Activated CD4-positive, alpha-beta T cell treated with anti-CD3 and anti-CD28 coated beads, Interleukin-2, amount 50 U/mL, for 48 hours (primary cell): ENCODE results near the gene HIPK4.
"Not testable (repeated sequence)": the region's sequence is repeated elsewhere in the genome, so short reads cannot be mapped to it uniquely, and the experiment has no call there.

Source experiments
- DNase-seq, 2 experiments: peaks; one replicate each; pipeline ENCODE4 v3.0.0-alpha.2; 2020

Gene HIPK4

DNA sequence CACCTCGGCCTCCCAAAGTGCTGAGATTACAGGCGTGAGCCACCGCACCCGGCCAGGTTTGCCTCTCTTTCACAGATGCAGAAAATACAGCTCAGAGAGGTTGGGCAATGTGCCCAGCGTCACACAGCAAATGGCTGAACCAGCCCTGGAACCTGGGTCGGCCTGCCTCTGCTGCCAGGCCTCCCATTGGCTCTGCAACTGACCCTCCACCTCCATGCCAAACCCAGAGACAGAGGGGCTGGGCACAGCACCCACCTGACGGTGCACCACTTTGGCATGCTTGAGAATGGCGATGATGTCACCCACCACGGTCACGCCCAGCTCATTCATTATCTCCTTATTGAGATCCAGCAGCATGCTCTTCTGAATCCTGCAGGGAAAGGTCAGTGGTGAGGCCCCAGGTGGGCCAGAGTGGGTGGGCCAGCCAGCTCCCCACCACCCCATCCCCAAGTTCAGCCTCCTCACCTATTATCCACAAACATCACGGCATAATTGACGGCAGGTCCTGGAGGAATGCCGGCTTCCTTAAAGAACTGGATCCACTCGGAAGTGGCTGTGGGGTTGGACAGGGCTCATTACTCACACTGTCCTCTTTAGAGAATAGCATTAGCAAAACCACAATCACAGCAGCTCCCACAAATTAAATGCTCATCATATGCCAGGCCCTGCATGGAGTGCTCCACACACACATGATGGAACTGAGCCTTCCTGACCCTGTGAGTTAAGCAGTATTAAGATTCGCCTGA is 54.0 kb downstream of the HIPK4 start:
- no peak for DNase-seq

DNA sequence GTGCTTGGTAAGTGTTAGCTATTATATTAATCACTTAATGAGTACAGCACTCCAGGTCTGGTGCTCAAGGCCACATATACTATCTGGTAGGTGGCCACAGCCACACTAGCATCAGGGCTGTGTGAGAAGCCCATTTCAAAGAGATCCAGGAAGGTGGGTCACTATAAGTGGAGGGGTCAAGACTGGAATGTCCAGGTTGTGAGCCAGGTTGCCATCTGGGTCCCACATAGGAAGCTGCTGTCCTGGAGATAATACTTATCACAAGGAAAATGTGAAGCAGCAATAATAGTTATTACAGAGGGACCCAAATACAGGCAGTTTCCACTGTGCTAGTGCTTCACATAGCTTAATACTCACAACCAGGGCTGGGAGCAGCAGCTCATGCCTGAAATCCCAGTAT is 54.9 kb downstream of the HIPK4 start:
- no peak for DNase-seq

DNA sequence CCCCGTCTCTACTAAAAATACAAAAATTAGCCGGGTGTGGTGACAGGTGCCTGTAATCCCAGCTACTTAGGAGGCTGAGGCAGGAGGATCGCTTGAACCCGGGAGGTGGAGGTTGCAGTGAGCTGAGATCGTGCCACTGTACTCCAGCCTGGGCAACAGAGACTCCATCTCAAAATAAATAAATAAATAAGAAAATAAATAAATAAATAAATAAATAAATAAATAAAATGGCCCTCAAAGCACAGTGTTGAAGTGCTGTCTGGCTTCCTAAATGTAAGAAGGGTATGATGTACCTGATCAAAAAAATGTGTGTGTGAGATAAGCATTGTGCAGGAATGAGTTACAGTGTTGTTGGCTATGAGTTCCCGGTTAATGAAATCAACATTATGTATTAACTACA is 56.9 kb downstream of the HIPK4 start:
- not testable (repeated sequence) for DNase-seq

DNA sequence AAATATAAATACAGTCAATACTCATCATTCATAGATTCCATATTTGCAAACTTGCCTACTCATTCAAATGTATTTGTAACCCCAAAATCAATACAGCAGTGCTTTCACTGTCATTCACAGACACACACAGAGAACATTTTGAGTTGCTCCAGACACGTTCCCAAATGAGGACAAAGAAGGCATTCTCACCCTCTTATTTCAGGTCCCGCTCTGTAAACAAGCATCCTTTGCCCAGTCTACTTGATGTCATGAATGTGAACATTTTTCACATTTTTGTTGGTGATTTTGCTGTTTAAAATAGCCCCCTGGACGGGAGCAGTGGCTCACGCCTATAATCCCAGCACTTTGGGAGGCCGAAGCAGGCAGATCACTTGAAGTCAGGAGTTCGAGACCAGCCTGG is 57.3 kb downstream of the HIPK4 start:
- DNase-seq = no peak

DNA sequence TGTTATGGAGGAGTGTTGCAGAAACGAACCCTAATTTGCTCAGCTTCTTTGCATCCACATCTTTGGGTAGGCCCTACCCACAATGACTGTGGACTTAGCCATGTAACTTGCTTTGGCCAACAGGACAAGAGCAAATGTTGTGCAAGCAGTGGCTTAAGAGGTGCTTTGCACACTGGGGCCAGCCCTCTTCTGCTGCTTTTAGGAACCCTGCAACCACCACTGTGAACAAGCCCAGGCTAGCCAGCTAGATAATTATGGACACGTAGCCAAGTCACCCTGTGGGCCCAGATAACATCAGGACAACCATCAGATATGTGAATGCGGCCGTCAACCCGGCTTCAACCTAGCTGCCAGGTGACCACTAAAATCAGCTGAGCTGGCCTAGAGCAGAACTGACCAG is 58.9 kb downstream of the HIPK4 start:
- DNase-seq = no peak
